Measurements from ENCODE around the gene ACTRT1.

DNA sequence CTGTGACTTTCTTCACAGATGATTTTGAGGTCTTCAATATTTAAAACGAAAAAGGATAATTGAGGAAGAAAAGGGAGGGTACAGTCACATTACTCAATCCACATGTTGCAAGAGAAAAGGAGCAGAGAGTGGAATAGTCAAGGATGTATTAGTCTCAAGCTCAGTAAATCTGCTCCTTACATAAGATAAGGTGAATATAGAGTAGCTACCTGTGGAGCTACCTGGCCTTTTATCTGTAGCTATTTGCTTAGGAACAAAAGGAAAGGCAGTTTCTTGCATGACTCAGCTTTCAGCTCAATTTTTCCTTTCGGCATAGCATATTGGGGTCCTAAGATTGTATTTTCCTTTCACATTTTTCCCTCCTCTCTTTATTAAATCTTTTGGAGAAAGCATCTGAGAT lies 26.3 kb upstream of the ACTRT1 start:
- TF ChIP-seq EZH2 (IDR thresholded peaks at IDR 0.05; ENCODE audit: borderline replicate concordance, low read length): no peak
- TF ChIP-seq, protein P1, sequence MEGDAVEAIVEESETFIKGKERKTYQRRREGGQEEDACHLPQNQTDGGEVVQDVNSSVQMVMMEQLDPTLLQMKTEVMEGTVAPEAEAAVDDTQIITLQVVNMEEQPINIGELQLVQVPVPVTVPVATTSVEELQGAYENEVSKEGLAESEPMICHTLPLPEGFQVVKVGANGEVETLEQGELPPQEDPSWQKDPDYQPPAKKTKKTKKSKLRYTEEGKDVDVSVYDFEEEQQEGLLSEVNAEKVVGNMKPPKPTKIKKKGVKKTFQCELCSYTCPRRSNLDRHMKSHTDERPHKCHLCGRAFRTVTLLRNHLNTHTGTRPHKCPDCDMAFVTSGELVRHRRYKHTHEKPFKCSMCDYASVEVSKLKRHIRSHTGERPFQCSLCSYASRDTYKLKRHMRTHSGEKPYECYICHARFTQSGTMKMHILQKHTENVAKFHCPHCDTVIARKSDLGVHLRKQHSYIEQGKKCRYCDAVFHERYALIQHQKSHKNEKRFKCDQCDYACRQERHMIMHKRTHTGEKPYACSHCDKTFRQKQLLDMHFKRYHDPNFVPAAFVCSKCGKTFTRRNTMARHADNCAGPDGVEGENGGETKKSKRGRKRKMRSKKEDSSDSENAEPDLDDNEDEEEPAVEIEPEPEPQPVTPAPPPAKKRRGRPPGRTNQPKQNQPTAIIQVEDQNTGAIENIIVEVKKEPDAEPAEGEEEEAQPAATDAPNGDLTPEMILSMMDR (IDR thresholded peaks at IDR 0.05; ENCODE audit: low read length): no peak

Measured in OCI-LY1 (cell line).